HG03521 (cell line): ENCODE data around the gene SPRR2F.

Experiments used
- ATAC-seq: cut with Tn5 transposase; IDR thresholded peaks from one replicate; pipeline ENCODE4 v1.9.1; 2021; ENCODE audit warnings: mild to moderate bottlenecking, moderate library complexity; ENCODE audit not compliant: unreplicated experiment

SPRR2F gene

DNA sequence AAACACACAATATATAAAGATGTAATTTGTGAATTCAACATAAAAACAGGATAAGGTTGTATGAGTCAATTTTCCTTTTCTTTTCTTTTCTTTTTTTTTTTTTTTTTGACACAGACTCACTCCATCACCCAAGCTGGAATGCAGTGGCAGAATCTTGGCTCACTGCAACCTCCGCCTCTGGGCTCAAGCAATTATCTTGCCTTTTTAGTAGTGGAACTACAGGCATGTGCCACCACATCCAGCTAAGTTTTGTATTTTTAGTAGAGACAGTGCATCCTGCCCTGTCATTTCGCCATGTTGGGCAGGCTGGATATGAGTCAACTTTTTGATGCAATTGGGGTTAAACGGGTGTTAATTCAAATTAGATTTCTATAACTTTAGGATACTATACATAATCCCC, 31.6 kb downstream of the SPRR2F start:
- ATAC-seq = no peak

DNA sequence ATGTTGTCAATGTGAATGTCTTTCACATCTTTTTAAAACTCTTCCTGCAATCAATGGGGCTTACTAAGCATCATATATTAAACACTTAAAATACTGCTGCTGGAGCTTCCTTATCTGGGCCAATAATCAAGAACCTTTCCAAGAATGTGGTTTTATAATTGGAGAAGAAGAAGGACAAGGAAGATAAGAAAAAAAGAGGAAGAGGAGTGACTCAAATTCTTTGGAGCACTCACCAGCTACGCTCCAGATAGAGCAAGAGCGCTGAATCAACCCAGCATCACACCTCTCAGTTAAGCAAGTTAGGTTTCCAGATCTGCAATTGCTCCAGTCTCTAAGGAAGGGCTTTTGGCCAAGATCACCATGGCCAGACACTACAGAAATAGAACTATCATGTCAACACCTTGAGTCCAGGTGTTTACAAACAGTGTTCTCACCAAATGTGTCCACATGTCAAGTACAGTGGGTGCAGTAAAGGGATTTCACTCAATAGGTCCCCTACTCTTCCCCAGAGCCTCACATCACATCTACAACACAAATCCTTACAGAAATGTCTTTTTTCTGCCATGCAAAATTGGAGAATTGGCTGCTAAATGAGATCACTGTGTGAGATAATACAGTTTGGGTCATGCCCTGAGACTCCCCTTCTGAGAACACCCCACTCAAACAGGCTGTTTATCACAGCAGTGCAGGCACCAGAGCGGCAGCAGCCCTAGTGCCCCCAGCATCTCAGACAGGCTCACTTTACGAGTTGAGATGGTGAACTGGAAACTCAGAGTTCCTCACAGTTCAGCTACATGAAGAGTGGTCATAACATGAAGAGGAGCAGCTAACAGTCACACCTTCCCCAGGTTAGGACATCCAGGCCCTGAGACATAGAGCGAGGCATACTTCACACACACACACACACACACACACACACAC, 40.2 kb downstream of the SPRR2F start:
- no peak for ATAC-seq

DNA sequence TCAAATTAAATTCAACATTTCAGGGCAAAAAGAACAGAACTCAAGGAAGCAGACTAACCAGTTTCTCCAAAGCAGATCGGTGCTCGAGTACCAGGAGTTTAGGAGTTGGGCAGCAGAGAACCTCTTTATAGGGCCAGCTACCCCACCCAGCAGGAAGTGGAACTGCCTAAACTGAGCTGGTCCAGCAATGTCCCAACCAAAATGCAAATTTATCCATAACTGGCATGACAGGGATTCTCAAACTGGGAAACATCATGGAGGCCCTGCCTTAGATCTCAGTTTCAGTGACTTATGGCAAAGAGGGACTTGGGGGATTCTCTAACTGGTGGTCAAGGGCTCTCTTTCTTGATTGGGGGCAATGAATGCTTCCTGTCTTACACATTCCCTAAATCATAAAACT, 41.8 kb downstream of the SPRR2F start, which contains the start of gene SPRR2B:
Gene SPRR2B (minus strand): TSS at position 101 of the 400 bp plus-strand sequence. CDS start 772 bp downstream, outside the sequence.
- no peak for ATAC-seq

DNA sequence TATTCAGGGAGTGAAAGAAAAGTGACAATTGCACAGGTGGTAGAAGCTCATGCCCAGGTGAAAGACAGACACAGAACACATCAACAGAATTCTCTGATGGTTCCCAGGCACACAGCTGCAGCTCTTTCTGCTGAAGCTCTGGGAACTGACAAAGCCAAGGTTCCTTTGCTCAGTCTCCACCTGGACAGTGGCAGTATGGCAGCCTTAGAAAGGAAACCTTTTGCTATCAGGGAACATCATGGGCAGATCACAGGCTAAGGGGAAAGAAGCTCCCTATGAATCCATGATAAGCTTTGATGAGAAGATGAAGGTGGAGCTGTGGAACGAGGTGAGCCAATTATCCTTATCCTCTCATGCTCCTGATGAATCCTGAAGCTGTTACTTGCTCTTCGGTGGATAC, 43.1 kb downstream of the SPRR2F start:
- no peak for ATAC-seq
